Upper lobe of left lung (tissue), 6 donors: ENCODE data around the gene MYH2. TPM values are rescaled to one million over a fixed set of nuclear protein-coding genes. Genes with fewer than 3 reads are reported as not detected.

Experiments
- ATAC-seq, 2 donors: fragments of 200-7000 bp; cut with Tn5 transposase; one replicate each; pipeline ENCODE4 v1.9.1; 2022; ENCODE audit warnings: mild to moderate bottlenecking in 2 of 2, moderate library complexity in 2 of 2; ENCODE audit not compliant: low FRiP score in 2 of 2
- DNase-seq, 2 donors: peaks; one replicate each; pipeline ENCODE4 v3.0.0-alpha.2; 2019 to 2020
- H3K27ac ChIP-seq, 4 donors: fragments of 200-600 bp; sonication (generic); one replicate each; pipeline ENCODE4 v1.5.1; 2016 to 2019
- H3K27me3 ChIP-seq, 4 donors: fragments of 200-600 bp; sonication (generic); one replicate each; pipeline ENCODE4 v1.5.1; 2017 to 2019
- H3K36me3 ChIP-seq, 4 donors: fragments of 200-600 bp; sonication (generic); one replicate each; pipeline ENCODE4 v1.5.1; 2016 to 2019
- H3K4me1 ChIP-seq, 4 donors: fragments of 200-600 bp; sonication (generic); one replicate each; pipeline ENCODE4 v1.5.1; 2018 to 2019
- H3K4me3 ChIP-seq, 4 donors: fragments of 200-600 bp; sonication (generic); one replicate each; pipeline ENCODE4 v1.5.1; 2017 to 2019; ENCODE audit warnings: mild to moderate bottlenecking in 2 of 4, moderate library complexity in 1 of 4
- H3K9me3 ChIP-seq, 4 donors: fragments of 200-600 bp; sonication (generic); one replicate each; pipeline ENCODE4 v1.5.1; 2018 to 2019
- CTCF ChIP-seq, 6 experiments: fragments of 450-650 bp in 4 of 6; fragments of 200-600 bp in 2 of 6; sonication (generic) in 2 of 6; IDR thresholded peaks; one replicate each; pipeline ENCODE4 v1.5.1; 2016 to 2019; ENCODE audit warnings: antibody characterized with exemption in 6 of 6
- EP300 ChIP-seq, 4 donors: sonication (generic); formaldehyde crosslinking; IDR thresholded peaks; one replicate each; pipeline ENCODE4 v1.5.1; 2017; ENCODE audit warnings: antibody characterized with exemption in 4 of 4, control low read depth in 2 of 4
- POLR2A ChIP-seq, 4 donors: fragments of 450-650 bp; IDR thresholded peaks; one replicate each; pipeline ENCODE4 v1.5.1; 2016 to 2017; ENCODE audit warnings: antibody characterized with exemption in 4 of 4, mild to moderate bottlenecking in 2 of 4
- POLR2AphosphoS5 ChIP-seq, 2 donors: sonication (generic); formaldehyde crosslinking; IDR thresholded peaks; one replicate each; pipeline ENCODE4 v1.5.1; 2017; ENCODE audit warnings: antibody characterized with exemption in 2 of 2
- WGBS, 2 donors: methylation state at CpG; one replicate each; pipeline ENCODE4 v1.1.5; 2017 to 2018; 5-methylcytosine and 5-hydroxymethylcytosine counted together
- total RNA-seq, 6 donors: library from RNA; depleted of rRNA in 4 of 6; stranded (reverse); fragments of >200 nt in 4 of 6; gene quantifications; one replicate each; pipeline versions ENCODE4 v1.1.0 to v1.2.1, GENCODE V29; 2016 to 2021
- donor health status: DM: no; HTN: no; CAD: no; lungs with moderate emphysema.
- donor health status: DM: no; HTN: yes; CAD: no; lungs with severe emphysema.

The MYH2 gene
- total RNA-seq, 6 donors from 2014 or later: 0.09 to 0.10 (median 0.10) TPM; not detected in 3

- WGBS, 2 donors: 68 to 76% methylated on average over 3 of the region's 3 CpGs
- Histone ChIP-seq H3K36me3 (no peaks in the 10 kb centered on the region), H3K4me3 (no peak overlapping the region), H3K27ac (no peak overlapping the region), H3K27me3 (no peaks in the 10 kb centered on the region), H3K4me1 (no peaks in the 10 kb centered on the region), H3K9me3 (no peaks in the 10 kb centered on the region)
- DNase-seq (no peak), ATAC-seq (no peak)
- TF ChIP-seq EP300 (IDR thresholded peaks at IDR 0.05): no peak
- TF ChIP-seq CTCF (IDR thresholded peaks at IDR 0.05): no peak
- TF ChIP-seq POLR2A (IDR thresholded peaks at IDR 0.05): no peak
- TF ChIP-seq POLR2AphosphoS5 (IDR thresholded peaks at IDR 0.05): no peak
Observed at GRCh38 chr17:10499950-10500349, 49.5 kb downstream of the MYH2 start.

GRCh38 chr17:10492004-10492403 lies 57.5 kb downstream of the MYH2 start:
- TF ChIP-seq CTCF (IDR thresholded peaks at IDR 0.05) (no peak), EP300 (IDR thresholded peaks at IDR 0.05) (no peak), POLR2A (IDR thresholded peaks at IDR 0.05) (no peak), POLR2AphosphoS5 (IDR thresholded peaks at IDR 0.05) (no peak)
- H3K36me3 ChIP-seq: no peaks in the 10 kb centered on the region
- no peaks in the 10 kb centered on the region for H3K27me3 ChIP-seq
- H3K4me3 ChIP-seq: no peak overlapping the region
- peaks cover 3 to 15% (median 8%) of the 10 kb centered on the region in 4 donors for H3K9me3 ChIP-seq
- ATAC-seq (no peak), DNase-seq (no peak)
- no peaks in the 10 kb centered on the region for H3K4me1 ChIP-seq
- H3K27ac ChIP-seq: no peak overlapping the region
- WGBS, 2 donors: 94 to 95% methylated on average over 2 of the region's 2 CpGs

GRCh38 chr17:10482252-10482651 lies 67.2 kb downstream of the MYH2 start:
- Histone ChIP-seq H3K27me3 (no peaks in the 10 kb centered on the region), H3K4me1 (no peaks in the 10 kb centered on the region), H3K9me3 (peaks cover 0 to 13% (median 3%) of the 10 kb centered on the region in 4 donors), H3K4me3 (no peak overlapping the region), H3K27ac (no peak overlapping the region), H3K36me3 (no peaks in the 10 kb centered on the region)
- ATAC-seq (no peak), DNase-seq (no peak)
- TF ChIP-seq POLR2A (IDR thresholded peaks at IDR 0.05) (no peak), POLR2AphosphoS5 (IDR thresholded peaks at IDR 0.05) (no peak), CTCF (IDR thresholded peaks at IDR 0.05) (no peak), EP300 (IDR thresholded peaks at IDR 0.05) (no peak)
- 57 to 67% methylated on average over 1 of the region's 1 CpG for WGBS, 2 donors

GRCh38 chr17:10477701-10478100 lies 71.8 kb downstream of the MYH2 start:
- DNase-seq (no peak), ATAC-seq (no peak)
- 33% methylated on average over 1 of the region's 1 CpG for WGBS, 2 donors
- Histone ChIP-seq H3K4me1 (no peaks in the 10 kb centered on the region), H3K27me3 (no peaks in the 10 kb centered on the region), H3K36me3 (no peaks in the 10 kb centered on the region), H3K4me3 (no peak overlapping the region), H3K9me3 (peaks cover 0 to 8% (median 0%) of the 10 kb centered on the region in 4 donors), H3K27ac (no peak overlapping the region)
- TF ChIP-seq EP300 (IDR thresholded peaks at IDR 0.05) (no peak), POLR2AphosphoS5 (IDR thresholded peaks at IDR 0.05) (no peak), POLR2A (IDR thresholded peaks at IDR 0.05) (no peak), CTCF (IDR thresholded peaks at IDR 0.05) (no peak)

GRCh38 chr17:10474536-10474935 lies 74.9 kb downstream of the MYH2 start:
- no peak for ATAC-seq
- TF ChIP-seq POLR2A (IDR thresholded peaks at IDR 0.05) (no peak), CTCF (IDR thresholded peaks at IDR 0.05) (no peak), EP300 (IDR thresholded peaks at IDR 0.05) (no peak)
- 70 to 78% methylated on average over 4 of the region's 4 CpGs for WGBS, 2 donors

More at GRCh38 chr17:10474536-10474935, 74.9 kb downstream of the MYH2 start:
- no peaks in the 10 kb centered on the region for H3K36me3 ChIP-seq
- no peaks in the 10 kb centered on the region for H3K4me1 ChIP-seq
- no peak overlapping the region for H3K4me3 ChIP-seq
- no peak overlapping the region for H3K27ac ChIP-seq
- H3K9me3 ChIP-seq: no peaks in the 10 kb centered on the region
- no peak for DNase-seq
- no peaks in the 10 kb centered on the region for H3K27me3 ChIP-seq
